MG63 (cell line): ENCODE data around the gene TNIP2. TPM values are rescaled to one million over a fixed set of nuclear protein-coding genes. Genes with fewer than 3 reads are reported as not detected.
A peak's percentile ranks its signal among the peaks of the same experiment; 100 is the strongest.

Experiments used
- DNase-seq: peaks from one replicate; pipeline ENCODE4 v3.0.0-alpha.2; 2020
- H3K27me3 ChIP-seq: fragments of 250-450 bp; sonication (Bioruptor Pico); 2 replicates; pipeline ENCODE4 v1.5.1; 2020; ENCODE audit warnings: mild to moderate bottlenecking, moderate library complexity
- H3K36me3 ChIP-seq: fragments of 250-450 bp; sonication (Bioruptor Pico); 2 replicates; pipeline ENCODE4 v1.5.1; 2020; ENCODE audit warnings: mild to moderate bottlenecking, moderate library complexity
- H3K4me3 ChIP-seq: fragments of 250-450 bp; sonication (Bioruptor Pico); 2 replicates; pipeline ENCODE4 v1.5.1; 2020; ENCODE audit warnings: mild to moderate bottlenecking, moderate library complexity
- H3K9me3 ChIP-seq: fragments of 250-450 bp; sonication (Bioruptor Pico); 2 replicates; pipeline ENCODE4 v1.5.1; 2020; ENCODE audit warnings: mild to moderate bottlenecking, moderate library complexity
- total RNA-seq: library from RNA; depleted of rRNA; stranded (reverse); fragments of >200 nt; shearing (Covaris generic); gene quantifications from 2 replicates; pipeline ENCODE4 v1.2.3, GENCODE V29; 2014; ENCODE audit warnings: low replicate concordance

The TNIP2 gene
- total RNA-seq, 1 experiment from 2014 or later: 32.5 TPM

DNA sequence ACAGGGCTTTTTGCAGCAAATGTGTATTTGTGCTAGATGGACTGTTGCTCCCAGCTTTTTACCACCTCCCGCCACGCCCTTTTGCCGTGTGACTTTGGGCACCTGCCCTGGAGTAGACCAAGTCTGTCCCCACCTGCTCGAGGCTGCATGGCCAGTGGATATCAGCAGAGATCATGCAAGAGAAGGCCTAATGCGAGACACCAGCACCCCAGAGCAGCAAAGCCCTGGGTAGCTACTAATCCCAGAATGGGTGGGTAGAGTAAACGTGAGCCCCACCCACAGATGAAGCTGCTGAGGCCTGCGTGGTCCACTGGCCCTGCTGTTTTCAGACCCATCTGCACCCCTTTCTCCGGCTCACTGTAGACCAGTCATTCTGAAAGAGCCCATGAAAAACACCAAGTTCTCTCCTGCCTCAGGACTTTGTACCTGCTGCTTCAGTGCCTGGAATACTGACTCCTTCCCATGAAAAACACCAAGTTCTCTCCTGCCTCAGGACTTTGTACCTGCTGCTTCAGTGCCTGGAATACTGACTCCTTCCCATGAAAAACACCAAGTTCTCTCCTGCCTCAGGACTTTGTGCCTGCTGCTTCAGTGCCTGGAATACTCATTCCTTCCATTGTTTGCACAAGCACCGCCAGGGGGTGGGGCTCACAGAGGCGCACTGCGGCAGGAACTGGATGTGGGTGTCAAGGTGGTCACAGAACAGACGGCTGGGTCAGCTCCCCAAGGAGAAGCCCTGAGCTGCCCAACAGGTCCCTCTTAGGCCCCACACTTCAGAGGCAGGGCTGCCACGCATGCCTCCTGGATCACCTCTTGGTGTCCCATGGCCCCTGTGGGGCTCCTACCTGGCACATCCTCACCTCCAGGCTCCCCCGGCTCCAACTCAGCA lies 5.1 kb upstream of the TNIP2 start:
- no peak for DNase-seq
- Histone ChIP-seq H3K4me3 (no peak overlapping the region), H3K36me3 (no peaks in the 10 kb centered on the region), H3K9me3 (no peaks in the 10 kb centered on the region), H3K27me3 (no peaks in the 10 kb centered on the region)

- Histone ChIP-seq H3K4me3 (no peak overlapping the region), H3K9me3 (no peaks in the 10 kb centered on the region), H3K36me3 (no peaks in the 10 kb centered on the region), H3K27me3 (no peaks in the 10 kb centered on the region)
- DNase-seq: no peak
Observed at GRCh38 chr4:2757426-2757825, 1.3 kb upstream of the TNIP2 start.

DNA sequence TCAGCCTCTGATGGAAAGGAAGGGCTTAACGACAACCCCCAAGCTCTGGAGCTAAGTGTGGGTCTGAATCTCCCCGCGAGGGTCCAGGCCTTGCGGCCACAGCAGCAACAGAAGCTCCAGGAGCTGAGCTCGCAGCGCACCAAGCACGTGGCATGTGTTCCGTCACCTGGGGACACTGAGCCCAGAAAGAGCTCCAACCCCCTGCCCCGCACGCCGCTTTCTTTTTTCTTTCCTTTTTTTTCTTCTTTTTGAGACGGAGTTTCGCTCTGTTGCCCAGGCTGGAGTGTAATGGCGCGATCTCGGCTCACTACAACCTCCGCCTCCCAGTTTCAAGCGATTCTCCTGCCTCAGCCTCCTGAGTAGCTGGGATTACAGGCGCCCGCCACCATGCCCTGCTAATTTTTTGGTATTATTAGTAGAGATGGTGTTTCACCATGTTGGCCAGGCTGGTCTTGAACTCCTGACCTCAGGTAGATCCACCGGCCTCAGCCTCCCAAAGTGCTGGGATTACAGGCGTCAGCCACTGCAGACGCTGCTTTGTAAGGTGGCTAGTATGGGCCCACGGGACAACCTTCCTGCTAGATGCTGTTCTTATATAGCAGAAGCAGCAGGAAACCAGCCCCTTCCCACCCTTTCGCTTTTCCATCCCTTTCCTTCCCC lies 685 bp upstream of the TNIP2 start:
- no peaks in the 10 kb centered on the region for H3K27me3 ChIP-seq
- H3K4me3 ChIP-seq: peak overlapping the region; percentile 22
- DNase-seq: no peak
- H3K36me3 ChIP-seq: no peaks in the 10 kb centered on the region
- H3K9me3 ChIP-seq: no peaks in the 10 kb centered on the region

DNA sequence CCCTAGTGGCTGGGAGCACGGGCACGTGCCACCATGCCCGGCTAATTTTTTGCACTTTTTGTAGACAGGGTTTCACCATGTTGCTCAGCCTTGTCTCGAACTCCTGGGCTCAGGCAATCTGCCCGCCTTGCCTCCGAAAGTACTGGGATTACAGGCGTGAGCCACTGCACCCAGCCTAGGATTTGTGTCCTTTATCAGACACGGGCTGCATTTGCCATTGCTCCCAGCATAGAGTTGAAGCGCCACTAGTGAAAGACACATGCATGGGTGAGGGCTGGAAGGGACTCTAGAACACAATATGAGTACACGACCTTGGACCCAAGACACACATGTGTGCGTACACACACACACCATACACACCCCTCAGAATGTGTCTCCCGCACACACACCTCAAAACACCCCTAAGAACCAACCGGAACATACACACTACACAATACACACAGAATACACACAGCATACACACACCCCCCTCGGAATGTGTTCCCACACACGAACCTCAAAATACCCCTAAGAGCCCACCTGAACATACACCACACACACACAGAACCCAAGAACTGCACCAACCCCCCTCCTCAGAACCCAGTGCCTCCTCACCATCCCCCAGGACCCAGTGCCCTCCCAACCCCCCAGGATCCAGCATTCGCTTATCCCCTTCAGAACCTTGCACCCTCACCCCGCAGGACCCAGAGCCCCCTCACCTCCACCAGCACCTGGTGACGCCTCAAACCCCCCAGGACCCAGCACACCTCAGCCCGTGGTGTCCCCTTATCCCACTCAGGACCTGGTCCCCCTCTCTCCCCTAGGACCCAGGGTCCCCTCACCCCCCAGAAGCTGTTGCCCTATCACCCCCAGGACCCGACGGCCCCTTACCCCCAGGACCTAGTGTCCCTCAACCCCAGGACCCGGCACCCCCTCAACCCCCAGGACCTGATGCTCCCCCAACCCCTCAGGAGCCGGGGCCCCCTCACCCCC lies 1.0 kb downstream of the TNIP2 start:
- no peak for DNase-seq
- no peaks in the 10 kb centered on the region for H3K27me3 ChIP-seq
- H3K9me3 ChIP-seq: no peaks in the 10 kb centered on the region
- H3K36me3 ChIP-seq: no peaks in the 10 kb centered on the region
- H3K4me3 ChIP-seq: peak overlapping the region; percentile 68

DNA sequence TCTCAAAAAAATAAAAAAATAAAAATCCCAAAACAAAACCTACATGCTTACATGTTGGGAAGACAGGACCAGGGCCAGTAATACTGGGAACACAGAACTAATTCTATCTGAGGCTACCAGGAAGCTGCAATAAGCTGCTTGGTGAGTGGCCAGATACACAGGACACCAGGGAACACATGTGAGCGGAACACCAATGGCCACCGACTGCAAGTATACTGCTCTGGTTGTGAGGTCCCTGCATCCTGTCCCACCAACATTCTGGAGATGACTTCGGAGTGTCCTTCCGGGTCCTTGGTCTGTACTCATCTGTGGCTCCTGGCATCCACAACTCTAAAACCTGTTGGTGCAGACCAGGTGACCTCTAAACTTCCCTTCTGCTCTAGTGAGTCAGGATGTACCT lies 2.7 kb downstream of the TNIP2 start:
- no peaks in the 10 kb centered on the region for H3K36me3 ChIP-seq
- no peak for DNase-seq
- no peaks in the 10 kb centered on the region for H3K9me3 ChIP-seq
- no peaks in the 10 kb centered on the region for H3K27me3 ChIP-seq
- no peak overlapping the region for H3K4me3 ChIP-seq

- no peaks in the 10 kb centered on the region for H3K27me3 ChIP-seq
- H3K36me3 ChIP-seq: peaks cover 4% of the 10 kb centered on the region; the same call in 1 of the 2 replicates
- DNase-seq: no peak
- H3K4me3 ChIP-seq: no peak overlapping the region
- H3K9me3 ChIP-seq: no peaks in the 10 kb centered on the region
Observed at GRCh38 chr4:2750719-2751605, 5.2 kb downstream of the TNIP2 start.

- no peaks in the 10 kb centered on the region for H3K27me3 ChIP-seq
- H3K4me3 ChIP-seq: no peak overlapping the region
- no peaks in the 10 kb centered on the region for H3K9me3 ChIP-seq
- peaks cover 4% of the 10 kb centered on the region; the same call in 1 of the 2 replicates for H3K36me3 ChIP-seq
- no peak for DNase-seq
Observed at GRCh38 chr4:2746891-2747695, 9.0 kb downstream of the TNIP2 start.

DNA sequence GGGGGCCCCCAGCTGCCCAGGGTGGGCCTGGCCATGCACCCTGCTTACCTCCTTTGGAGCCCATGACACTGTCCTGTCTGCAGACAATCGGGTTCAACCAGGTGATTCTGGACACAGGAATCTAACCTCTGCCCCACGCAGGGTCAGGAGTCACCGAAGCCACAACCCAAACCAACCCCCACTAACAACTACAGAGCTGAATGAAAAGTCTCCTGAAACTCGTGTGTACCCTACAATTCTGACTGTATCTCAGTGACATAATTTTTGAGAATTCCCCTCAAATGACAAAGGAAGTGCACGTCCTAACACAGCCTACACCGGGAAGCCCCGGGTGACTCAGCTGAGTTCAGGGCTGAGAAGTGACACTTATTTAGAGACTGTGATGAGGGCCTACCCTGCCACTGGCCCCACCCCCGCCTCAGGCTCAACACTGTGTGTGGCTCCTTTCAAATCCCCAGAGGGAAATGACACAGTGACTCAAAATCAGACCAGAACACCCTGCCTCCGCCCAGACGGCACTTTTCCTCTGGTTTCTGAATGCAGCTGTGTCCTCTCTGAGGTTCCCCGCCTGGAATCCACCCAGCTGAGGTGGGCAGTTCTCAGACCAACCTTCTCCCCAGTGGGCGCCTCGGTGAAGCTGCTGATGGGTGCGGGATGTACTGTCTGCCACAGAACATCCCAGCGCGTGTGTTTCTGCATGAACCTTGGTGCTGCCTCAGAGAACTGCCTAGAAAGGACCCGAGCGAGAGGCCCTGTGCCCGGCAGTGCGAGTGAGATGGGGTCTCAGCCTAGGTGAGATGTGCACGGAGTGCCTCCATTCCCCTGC lies 9.9 kb downstream of the TNIP2 start:
- no peak for DNase-seq
- no peaks in the 10 kb centered on the region for H3K27me3 ChIP-seq
- H3K36me3 ChIP-seq: peaks cover 4% of the 10 kb centered on the region; the same call in 1 of the 2 replicates

DNA sequence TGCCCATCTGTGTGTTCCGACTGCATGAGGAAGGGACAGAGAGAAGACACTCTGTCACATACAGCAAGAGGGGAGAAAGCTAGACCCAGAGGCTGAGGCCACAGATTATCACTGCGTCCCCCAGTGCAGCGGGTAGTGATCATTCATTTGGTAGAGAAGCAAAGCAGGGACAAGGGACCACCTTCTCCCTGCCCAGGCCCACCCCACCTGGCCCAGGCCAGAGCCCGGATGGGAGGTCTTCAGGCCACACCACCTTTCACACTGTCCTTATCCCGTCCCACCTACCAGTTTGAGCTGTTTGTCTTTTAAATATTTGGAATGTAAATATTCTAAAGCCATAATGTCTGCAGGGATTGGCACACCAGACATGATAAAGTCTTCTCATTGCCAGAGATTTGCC lies 10.6 kb downstream of the TNIP2 start:
- no peak overlapping the region for H3K4me3 ChIP-seq
- no peaks in the 10 kb centered on the region for H3K27me3 ChIP-seq
- peaks cover 4% of the 10 kb centered on the region; the same call in 1 of the 2 replicates for H3K36me3 ChIP-seq
- no peaks in the 10 kb centered on the region for H3K9me3 ChIP-seq
- DNase-seq: no peak

More for the DNA sequence above, 9.9 kb downstream of the TNIP2 start:
- no peak overlapping the region for H3K4me3 ChIP-seq
- H3K9me3 ChIP-seq: no peaks in the 10 kb centered on the region

GRCh38 chr4:2744576-2745270 lies 11.4 kb downstream of the TNIP2 start:
- H3K36me3 ChIP-seq: peaks cover 4% of the 10 kb centered on the region; the same call in 1 of the 2 replicates
- H3K27me3 ChIP-seq: no peaks in the 10 kb centered on the region
- no peaks in the 10 kb centered on the region for H3K9me3 ChIP-seq
- no peak for DNase-seq
- no peak overlapping the region for H3K4me3 ChIP-seq

DNA sequence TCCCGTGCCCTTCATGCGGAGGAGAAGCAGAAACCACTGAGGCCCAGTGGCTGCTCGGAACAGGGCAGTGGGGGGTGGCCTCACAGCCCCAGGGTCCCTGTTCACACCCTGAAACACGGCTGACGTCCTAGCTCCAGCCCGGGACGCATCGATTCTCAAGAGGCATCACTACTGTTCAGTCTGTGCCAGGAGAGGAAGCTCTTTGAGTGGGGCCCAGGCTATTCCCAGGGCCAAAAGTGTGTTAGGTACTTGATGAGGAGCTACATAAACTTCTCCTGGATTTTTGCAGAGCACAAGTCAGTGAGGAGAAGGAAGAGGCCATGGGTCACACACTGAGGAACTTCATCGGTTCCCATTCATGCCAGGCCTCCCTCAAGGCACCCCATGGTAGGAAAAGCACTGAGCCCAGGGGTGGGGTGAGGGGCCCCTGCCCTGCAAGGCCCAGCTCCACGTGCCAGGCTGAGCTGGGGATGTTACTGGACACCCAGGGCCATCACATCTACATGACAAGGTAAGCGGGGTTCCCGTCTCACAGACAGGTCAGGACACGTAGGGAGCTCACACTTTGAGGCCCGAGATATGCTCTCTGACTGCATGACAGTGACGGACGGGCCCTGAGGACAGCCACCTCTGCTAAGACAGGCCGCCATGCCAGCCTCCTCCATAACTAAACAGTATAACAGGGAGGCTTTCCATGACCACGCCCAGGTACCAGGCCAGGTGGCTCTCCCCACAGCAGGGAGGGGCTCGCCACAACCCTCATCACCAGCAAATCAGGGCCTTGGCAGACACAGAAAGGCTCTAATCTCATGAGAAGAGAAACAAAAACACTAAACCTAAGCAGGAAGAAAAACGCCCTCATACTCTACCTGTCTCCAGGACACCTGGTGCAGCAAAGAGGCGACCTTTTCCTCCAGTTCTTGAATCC lies 12.4 kb downstream of the TNIP2 start:
- no peak for DNase-seq
- Histone ChIP-seq H3K27me3 (no peaks in the 10 kb centered on the region), H3K36me3 (peaks cover 4% of the 10 kb centered on the region; the same call in 1 of the 2 replicates), H3K4me3 (no peak overlapping the region), H3K9me3 (no peaks in the 10 kb centered on the region)

DNA sequence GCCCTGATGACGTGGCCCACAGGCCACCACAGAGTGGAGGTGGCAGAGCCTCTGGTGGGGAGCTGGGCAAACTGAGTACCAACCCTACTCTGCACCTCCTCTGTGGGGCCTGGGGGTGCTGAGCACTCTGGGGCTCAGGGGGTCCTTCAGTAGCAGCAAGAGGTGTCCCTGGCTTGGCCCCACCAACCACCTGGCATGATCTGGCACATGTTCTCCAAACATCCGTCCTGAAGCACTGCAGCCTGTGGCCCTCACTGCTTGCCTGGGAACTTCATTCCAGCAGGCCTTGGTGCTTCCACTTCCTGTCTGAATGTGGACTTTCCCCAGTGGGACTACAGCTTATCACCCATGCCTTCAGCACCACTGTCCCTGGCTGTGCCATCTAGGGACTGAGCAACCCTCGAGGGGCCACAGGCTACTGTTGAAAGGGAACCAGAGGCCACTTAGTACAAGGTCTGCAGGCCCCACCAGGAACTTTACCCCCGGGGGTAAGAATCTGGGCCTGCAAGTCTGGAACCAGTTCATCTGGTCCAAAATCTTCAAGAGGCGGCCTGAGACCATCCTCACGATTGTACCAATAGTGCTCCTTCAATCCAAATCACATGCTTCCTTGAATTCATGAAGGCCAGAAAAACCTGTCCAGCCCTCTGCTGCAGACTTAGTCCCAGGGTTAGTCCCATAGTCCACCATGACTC lies 13.2 kb downstream of the TNIP2 start:
- Histone ChIP-seq H3K4me3 (no peak overlapping the region), H3K36me3 (peaks cover 4% of the 10 kb centered on the region; the same call in 1 of the 2 replicates), H3K27me3 (no peaks in the 10 kb centered on the region), H3K9me3 (no peaks in the 10 kb centered on the region)
- no peak for DNase-seq
